GM12878 (cell line): ENCODE measurements around the gene UXS1. TPM values are rescaled to one million over a fixed set of nuclear protein-coding genes. Genes with fewer than 3 reads are reported as not detected.

ENCODE experiments used
- EGR1 ChIP-seq, 2 experiments: IDR thresholded peaks; 1 replicate in 1 of 2; 2 replicates in 1 of 2; pipeline ENCODE4 v1.6.1; 2011 to 2012; ENCODE audit warnings: low read depth in 2 of 2, low read length in 2 of 2, borderline replicate concordance in 1 of 2, mild to moderate bottlenecking in 1 of 2, moderate library complexity in 1 of 2
- HDGF ChIP-seq: fragments of 450-650 bp; IDR thresholded peaks from 2 replicates; pipeline ENCODE4 v1.6.1; 2016; ENCODE audit warnings: antibody characterized with exemption
- PML ChIP-seq: IDR thresholded peaks from 2 replicates; pipeline ENCODE4 v1.6.1; 2012; ENCODE audit warnings: low read length, inconsistent platforms
- STAT1 ChIP-seq: fragments of 450-650 bp; conservative IDR thresholded peaks from 2 replicates; pipeline ENCODE4 v1.6.1; 2014; ENCODE audit warnings: antibody characterized with exemption, mild to moderate bottlenecking
- polyA plus RNA-seq, 11 experiments: library from polyadenylated mRNA; depleted of rRNA in 4 of 11; unstranded in 6 of 11; stranded (reverse) in 5 of 11; fragments of >200 nt; fragmentation: Nextera tagmentation in 4 of 11; fragmentation: Illumina TruSeq in 1 of 11; extraction: Ambion mirVana in 4 of 11; extraction: Trizol in 1 of 11; gene quantifications; 1 replicate in 1 of 11; 2 replicates in 10 of 11; pipeline versions ENCODE4 v1.2.1 to v1.2.3, GENCODE V29; 2011 to 2016; ENCODE audit warnings: inconsistent platforms in 2 of 11, missing spikeins in 2 of 11, low read depth in 1 of 11
- total RNA-seq, 4 experiments: library from RNA; depleted of rRNA in 3 of 4; stranded (reverse); fragments of >200 nt in 3 of 4; fragmentation: Illumina TruSeq in 1 of 4; extraction: Trizol in 1 of 4; gene quantifications; 2 replicates each; pipeline versions ENCODE4 v1.2.1 to v1.2.3, GENCODE V29; 2013 to 2021
- TF ChIP-seq, protein P1 (sequence below): fragments of 450-650 bp; IDR thresholded peaks from 2 replicates; pipeline ENCODE4 v1.6.1; 2017; ENCODE audit warnings: antibody characterized with exemption, mild to moderate bottlenecking, moderate library complexity
- TF ChIP-seq, protein P2 (sequence below): IDR thresholded peaks from 2 replicates; pipeline ENCODE4 v1.6.1; 2012; ENCODE audit warnings: low read depth, low read length, improper control_type of control experiment
- TF ChIP-seq, protein P3 (sequence below): fragments of 450-650 bp; IDR thresholded peaks from 2 replicates; pipeline ENCODE4 v1.6.1; 2018; ENCODE audit warnings: mild to moderate bottlenecking, low read depth, moderate library complexity; ENCODE audit not compliant: partially characterized antibody

Gene UXS1
- total and polyA plus RNA-seq, 10 of the 15 experiments (the other 5 are each of a cell fraction or from before 2014, with no cell fraction given), result 6.0 to 25.4 (median 24.0) TPM

- TF ChIP-seq, protein P1, sequence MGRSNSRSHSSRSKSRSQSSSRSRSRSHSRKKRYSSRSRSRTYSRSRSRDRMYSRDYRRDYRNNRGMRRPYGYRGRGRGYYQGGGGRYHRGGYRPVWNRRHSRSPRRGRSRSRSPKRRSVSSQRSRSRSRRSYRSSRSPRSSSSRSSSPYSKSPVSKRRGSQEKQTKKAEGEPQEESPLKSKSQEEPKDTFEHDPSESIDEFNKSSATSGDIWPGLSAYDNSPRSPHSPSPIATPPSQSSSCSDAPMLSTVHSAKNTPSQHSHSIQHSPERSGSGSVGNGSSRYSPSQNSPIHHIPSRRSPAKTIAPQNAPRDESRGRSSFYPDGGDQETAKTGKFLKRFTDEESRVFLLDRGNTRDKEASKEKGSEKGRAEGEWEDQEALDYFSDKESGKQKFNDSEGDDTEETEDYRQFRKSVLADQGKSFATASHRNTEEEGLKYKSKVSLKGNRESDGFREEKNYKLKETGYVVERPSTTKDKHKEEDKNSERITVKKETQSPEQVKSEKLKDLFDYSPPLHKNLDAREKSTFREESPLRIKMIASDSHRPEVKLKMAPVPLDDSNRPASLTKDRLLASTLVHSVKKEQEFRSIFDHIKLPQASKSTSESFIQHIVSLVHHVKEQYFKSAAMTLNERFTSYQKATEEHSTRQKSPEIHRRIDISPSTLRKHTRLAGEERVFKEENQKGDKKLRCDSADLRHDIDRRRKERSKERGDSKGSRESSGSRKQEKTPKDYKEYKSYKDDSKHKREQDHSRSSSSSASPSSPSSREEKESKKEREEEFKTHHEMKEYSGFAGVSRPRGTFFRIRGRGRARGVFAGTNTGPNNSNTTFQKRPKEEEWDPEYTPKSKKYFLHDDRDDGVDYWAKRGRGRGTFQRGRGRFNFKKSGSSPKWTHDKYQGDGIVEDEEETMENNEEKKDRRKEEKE, result no peak
- TF ChIP-seq, protein P2, sequence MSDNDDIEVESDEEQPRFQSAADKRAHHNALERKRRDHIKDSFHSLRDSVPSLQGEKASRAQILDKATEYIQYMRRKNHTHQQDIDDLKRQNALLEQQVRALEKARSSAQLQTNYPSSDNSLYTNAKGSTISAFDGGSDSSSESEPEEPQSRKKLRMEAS, result no peak
- TF ChIP-seq STAT1 (no peak), EGR1 (IDR thresholded peaks at IDR 0.05; ENCODE audit: borderline replicate concordance in 1 of 2, low read depth in 2 of 2, low read length in 2 of 2) (no peak), PML (no peak), HDGF (no peak)
- TF ChIP-seq, protein P3, sequence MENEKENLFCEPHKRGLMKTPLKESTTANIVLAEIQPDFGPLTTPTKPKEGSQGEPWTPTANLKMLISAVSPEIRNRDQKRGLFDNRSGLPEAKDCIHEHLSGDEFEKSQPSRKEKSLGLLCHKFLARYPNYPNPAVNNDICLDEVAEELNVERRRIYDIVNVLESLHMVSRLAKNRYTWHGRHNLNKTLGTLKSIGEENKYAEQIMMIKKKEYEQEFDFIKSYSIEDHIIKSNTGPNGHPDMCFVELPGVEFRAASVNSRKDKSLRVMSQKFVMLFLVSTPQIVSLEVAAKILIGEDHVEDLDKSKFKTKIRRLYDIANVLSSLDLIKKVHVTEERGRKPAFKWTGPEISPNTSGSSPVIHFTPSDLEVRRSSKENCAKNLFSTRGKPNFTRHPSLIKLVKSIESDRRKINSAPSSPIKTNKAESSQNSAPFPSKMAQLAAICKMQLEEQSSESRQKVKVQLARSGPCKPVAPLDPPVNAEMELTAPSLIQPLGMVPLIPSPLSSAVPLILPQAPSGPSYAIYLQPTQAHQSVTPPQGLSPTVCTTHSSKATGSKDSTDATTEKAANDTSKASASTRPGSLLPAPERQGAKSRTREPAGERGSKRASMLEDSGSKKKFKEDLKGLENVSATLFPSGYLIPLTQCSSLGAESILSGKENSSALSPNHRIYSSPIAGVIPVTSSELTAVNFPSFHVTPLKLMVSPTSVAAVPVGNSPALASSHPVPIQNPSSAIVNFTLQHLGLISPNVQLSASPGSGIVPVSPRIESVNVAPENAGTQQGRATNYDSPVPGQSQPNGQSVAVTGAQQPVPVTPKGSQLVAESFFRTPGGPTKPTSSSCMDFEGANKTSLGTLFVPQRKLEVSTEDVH, result no peak
These were observed 46.9 kb downstream of the UXS1 start (continued) for GRCh38 chr2:106147159-106147558.
